Trophoblast cell (in vitro differentiated cells and primary cell): ENCODE results near the gene DCAF15.

Experiments
- DNase-seq, 2 donors: peaks; one replicate each; pipeline ENCODE4 v3.0.0-alpha.2; 2016
- H2AFZ ChIP-seq: 2 replicates; pipeline ENCODE4 v1.6.1; 2013; ENCODE audit warnings: low read length, moderate library complexity, mild to moderate bottlenecking; ENCODE audit not compliant: insufficient read depth, poor library complexity
- H2AK5ac ChIP-seq: 2 replicates; pipeline ENCODE4 v1.6.1; 2013; ENCODE audit warnings: mild to moderate bottlenecking, low read length
- H2BK120ac ChIP-seq: 2 replicates; pipeline ENCODE4 v1.6.1; 2013; ENCODE audit warnings: low read length, mild to moderate bottlenecking, moderate library complexity; ENCODE audit not compliant: insufficient read depth, poor library complexity
- H2BK12ac ChIP-seq: 2 replicates; pipeline ENCODE4 v1.6.1; 2013; ENCODE audit warnings: mild to moderate bottlenecking, low read length, moderate library complexity
- H2BK5ac ChIP-seq: 2 replicates; pipeline ENCODE4 v1.6.1; 2013; ENCODE audit warnings: low read length, low read depth, moderate library complexity, mild to moderate bottlenecking; ENCODE audit not compliant: poor library complexity
- H3K14ac ChIP-seq: 2 replicates; pipeline ENCODE4 v1.6.1; 2013; ENCODE audit warnings: mild to moderate bottlenecking, low read length
- H3K18ac ChIP-seq: 2 replicates; pipeline ENCODE4 v1.6.1; 2013; ENCODE audit warnings: mild to moderate bottlenecking, low read length
- H3K23ac ChIP-seq: 2 replicates; pipeline ENCODE4 v1.6.1; 2013; ENCODE audit warnings: low read length
- H3K27ac ChIP-seq: 2 replicates; pipeline ENCODE4 v1.5.1; 2013; ENCODE audit warnings: low read depth, mild to moderate bottlenecking, inconsistent platforms, low read length, moderate library complexity
- H3K27me3 ChIP-seq: 2 replicates; pipeline ENCODE4 v1.6.1; 2013; ENCODE audit warnings: inconsistent platforms, mild to moderate bottlenecking, low read length, moderate library complexity; ENCODE audit not compliant: insufficient read depth
- H3K36me3 ChIP-seq, 2 experiments: 1 replicate in 1 of 2; 2 replicates in 1 of 2; pipeline ENCODE4 v1.6.1; 2013; ENCODE audit warnings: low read length in 2 of 2, mild to moderate bottlenecking in 2 of 2, moderate library complexity in 1 of 2; ENCODE audit not compliant: insufficient read depth in 2 of 2, control insufficient read depth in 1 of 2
- H3K4ac ChIP-seq: 2 replicates; pipeline ENCODE4 v1.6.1; 2013; ENCODE audit warnings: low read depth, mild to moderate bottlenecking, low read length, moderate library complexity
- H3K4me1 ChIP-seq, 2 experiments: 1 replicate in 1 of 2; 2 replicates in 1 of 2; pipeline ENCODE4 v1.6.1; 2013; ENCODE audit warnings: low read length in 2 of 2, mild to moderate bottlenecking in 2 of 2, moderate library complexity in 1 of 2; ENCODE audit not compliant: insufficient read depth in 2 of 2, control insufficient read depth in 1 of 2
- H3K4me2 ChIP-seq: 2 replicates; pipeline ENCODE4 v1.6.1; 2013; ENCODE audit warnings: inconsistent platforms, mild to moderate bottlenecking, low read length, moderate library complexity
- H3K4me3 ChIP-seq: 2 replicates; pipeline ENCODE4 v1.5.1; 2013; ENCODE audit warnings: mild to moderate bottlenecking, low read depth, low read length, inconsistent platforms
- H3K79me1 ChIP-seq: one replicate; pipeline ENCODE4 v1.6.1; 2013; ENCODE audit warnings: low read length
- H3K79me2 ChIP-seq: 2 replicates; pipeline ENCODE4 v1.6.1; 2013; ENCODE audit warnings: low read length, mild to moderate bottlenecking; ENCODE audit not compliant: control insufficient read depth, insufficient read depth, poor library complexity
- H3K9ac ChIP-seq: 2 replicates; pipeline ENCODE4 v1.6.1; 2013; ENCODE audit warnings: mild to moderate bottlenecking, low read length
- H3K9me3 ChIP-seq: 2 replicates; pipeline ENCODE4 v1.6.1; 2013; ENCODE audit warnings: low read depth, mild to moderate bottlenecking, control low read depth, inconsistent platforms, low read length; ENCODE audit not compliant: insufficient read depth
- H4K12ac ChIP-seq: 2 replicates; pipeline ENCODE4 v1.6.1; 2013; ENCODE audit warnings: low read depth, mild to moderate bottlenecking, low read length, moderate library complexity
- H4K8ac ChIP-seq: 2 replicates; pipeline ENCODE4 v1.6.1; 2013; ENCODE audit warnings: low read depth, mild to moderate bottlenecking, low read length, moderate library complexity
- H4K91ac ChIP-seq: one replicate; pipeline ENCODE4 v1.6.1; 2013; ENCODE audit warnings: low read depth, mild to moderate bottlenecking, low read length, moderate library complexity
- WGBS: extraction: QIAGEN DNeasy Blood & Tissue Kit; methylation state at CpG from one replicate; pipeline ENCODE4 v1.1.7; 2013; ENCODE audit warnings: missing lambda C conversion rate; ENCODE audit not compliant: insufficient read length, insufficient coverage; ENCODE audit errors: extremely low coverage; 5-methylcytosine and 5-hydroxymethylcytosine counted together

Gene DCAF15

GRCh38 chr19:13926010-13926409 is 26.3 kb upstream of the DCAF15 start:
- Histone ChIP-seq H4K12ac (no peak overlapping the region), H3K79me2 (no peaks in the 10 kb centered on the region), H3K4me2 (no peak overlapping the region), H2BK5ac (no peak overlapping the region), H3K23ac (no peak overlapping the region), H2BK120ac (no peak overlapping the region), H3K9ac (no peak overlapping the region), H4K8ac (no peak overlapping the region), H3K27ac (no peak overlapping the region), H3K27me3 (no peaks in the 10 kb centered on the region), H3K79me1 (no peaks in the 10 kb centered on the region), H3K4me3 (no peak overlapping the region), H3K9me3 (peaks cover 2% of the 10 kb centered on the region), H3K36me3 (peaks cover 44 to 64% of the 10 kb centered on the region in 2 experiments), H2BK12ac (no peak overlapping the region), H3K18ac (no peak overlapping the region), H3K4ac (no peak overlapping the region), H2AK5ac (no peak overlapping the region), H2AFZ (no peak overlapping the region), H4K91ac (no peak overlapping the region), H3K14ac (no peak overlapping the region), H3K4me1 (no peaks in the 10 kb centered on the region)
- DNase-seq: no peak
- WGBS: no CpG with 5 or more reads among the region's 4 CpGs

- no peak overlapping the region for H3K27ac ChIP-seq
- H3K9me3 ChIP-seq: peaks cover 1% of the 10 kb centered on the region
- no peaks in the 10 kb centered on the region for H3K79me2 ChIP-seq
- no peak overlapping the region for H3K9ac ChIP-seq
- no peak overlapping the region for H3K14ac ChIP-seq
- H2BK5ac ChIP-seq: no peak overlapping the region
- no peak overlapping the region for H2BK120ac ChIP-seq
- no peak overlapping the region for H4K12ac ChIP-seq
- WGBS: no CpG with 5 or more reads among the region's 8 CpGs
- H2AFZ ChIP-seq: no peak overlapping the region
- H3K4me3 ChIP-seq: no peak overlapping the region
- H3K18ac ChIP-seq: no peak overlapping the region
- no peak overlapping the region for H3K23ac ChIP-seq
- H4K8ac ChIP-seq: no peak overlapping the region
- H2AK5ac ChIP-seq: no peak overlapping the region
- H3K4me2 ChIP-seq: no peak overlapping the region
- no peaks in the 10 kb centered on the region for H3K27me3 ChIP-seq
- H2BK12ac ChIP-seq: no peak overlapping the region
- H4K91ac ChIP-seq: no peak overlapping the region
- no peak for DNase-seq
- no peaks in the 10 kb centered on the region for H3K4me1 ChIP-seq
- peaks cover 45 to 58% of the 10 kb centered on the region in 2 experiments for H3K36me3 ChIP-seq
- no peak overlapping the region for H3K4ac ChIP-seq
- H3K79me1 ChIP-seq: no peaks in the 10 kb centered on the region
Observed at GRCh38 chr19:13926715-13927114, 25.6 kb upstream of the DCAF15 start.

- Histone ChIP-seq H4K12ac (no peak overlapping the region), H3K23ac (no peak overlapping the region)
- no CpG with 5 or more reads among the region's 12 CpGs for WGBS
Observed at GRCh38 chr19:13929340-13929739, 23.0 kb upstream of the DCAF15 start.

DNA sequence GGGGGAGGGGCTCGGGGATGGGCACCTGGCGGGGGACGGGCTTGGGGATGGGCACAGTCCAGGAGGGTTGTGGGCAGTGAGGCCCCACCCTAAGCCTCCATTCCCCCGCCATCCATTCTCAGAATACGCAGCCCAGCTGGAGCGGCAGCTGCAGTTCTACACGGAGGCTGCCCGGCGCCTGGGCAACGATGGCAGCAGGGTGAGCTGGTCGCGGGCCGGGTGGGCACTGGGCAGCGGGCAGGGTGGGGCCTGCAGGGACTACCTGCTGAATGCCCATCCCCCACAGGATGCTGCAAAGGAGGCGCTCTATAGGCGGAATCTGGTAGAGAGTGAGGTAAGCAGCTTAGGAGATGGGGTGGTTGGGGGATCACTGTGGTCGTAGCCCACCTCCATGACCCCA is 22.4 kb upstream of the DCAF15 start:
- H2BK12ac ChIP-seq: no peak overlapping the region
- H3K4me3 ChIP-seq: no peak overlapping the region
- no peak overlapping the region for H3K27ac ChIP-seq
- peaks cover 6% of the 10 kb centered on the region for H3K9me3 ChIP-seq
- no peak for DNase-seq
- H3K4ac ChIP-seq: no peak overlapping the region
- H2BK5ac ChIP-seq: no peak overlapping the region
- no CpG with 5 or more reads among the region's 17 CpGs for WGBS
- H3K18ac ChIP-seq: no peak overlapping the region
- no peak overlapping the region for H3K14ac ChIP-seq
- no peak overlapping the region for H3K4me2 ChIP-seq
- H2BK120ac ChIP-seq: no peak overlapping the region
- no peaks in the 10 kb centered on the region for H3K79me2 ChIP-seq
- H3K4me1 ChIP-seq: no peaks in the 10 kb centered on the region
- H3K23ac ChIP-seq: no peak overlapping the region
- no peak overlapping the region for H4K12ac ChIP-seq
- H3K36me3 ChIP-seq: peaks cover 32 to 38% of the 10 kb centered on the region in 2 experiments
- no peak overlapping the region for H2AK5ac ChIP-seq
- no peak overlapping the region for H4K91ac ChIP-seq
- H3K79me1 ChIP-seq: no peaks in the 10 kb centered on the region
- H3K27me3 ChIP-seq: no peaks in the 10 kb centered on the region
- H3K9ac ChIP-seq: no peak overlapping the region
- no peak overlapping the region for H2AFZ ChIP-seq
- no peak overlapping the region for H4K8ac ChIP-seq

More at GRCh38 chr19:13929340-13929739, 23.0 kb upstream of the DCAF15 start:
- H3K4me1 ChIP-seq: no peaks in the 10 kb centered on the region
- no peak overlapping the region for H2BK12ac ChIP-seq
- no peak overlapping the region for H3K14ac ChIP-seq
- no peak overlapping the region for H3K4me3 ChIP-seq
- H2AFZ ChIP-seq: no peak overlapping the region
- H3K9ac ChIP-seq: no peak overlapping the region
- DNase-seq: no peak
- H3K27ac ChIP-seq: no peak overlapping the region
- H3K79me1 ChIP-seq: no peaks in the 10 kb centered on the region
- H3K4me2 ChIP-seq: no peak overlapping the region
- no peak overlapping the region for H3K4ac ChIP-seq
- no peak overlapping the region for H4K8ac ChIP-seq
- peaks cover 35 to 41% of the 10 kb centered on the region in 2 experiments for H3K36me3 ChIP-seq
- H2BK5ac ChIP-seq: no peak overlapping the region
- no peak overlapping the region for H2BK120ac ChIP-seq
- peaks cover 1% of the 10 kb centered on the region for H3K9me3 ChIP-seq
- H3K79me2 ChIP-seq: no peaks in the 10 kb centered on the region
- no peak overlapping the region for H3K18ac ChIP-seq
- H2AK5ac ChIP-seq: no peak overlapping the region
- no peak overlapping the region for H4K91ac ChIP-seq
- no peaks in the 10 kb centered on the region for H3K27me3 ChIP-seq
